CD4-positive, alpha-beta T cell (primary cell): ENCODE measurements around the gene GPR35. TPM values are rescaled to one million over a fixed set of nuclear protein-coding genes. Genes with fewer than 3 reads are reported as not detected.

ENCODE experiments used
- ATAC-seq: fragments of 200-7000 bp; cut with Tn5 transposase; one replicate; pipeline ENCODE4 v1.10.0; 2022; ENCODE audit warnings: mild to moderate bottlenecking; ENCODE audit not compliant: poor library complexity
- CTCF ChIA-PET: fragments of 350-600 bp; sonication (Branson Sonifier 250); formaldehyde crosslinking; loops from one replicate; lab custom pipeline; 2021; ENCODE audit warnings: antibody characterized with exemption, inconsistent platforms; lab: Charles Lee
- POLR2A ChIA-PET: fragments of 350-600 bp; sonication (Branson Sonifier 250); formaldehyde crosslinking; loops from one replicate; lab custom pipeline; 2021; ENCODE audit warnings: antibody characterized with exemption, inconsistent platforms; lab: Charles Lee
- DNase-seq, 14 experiments: peaks; one replicate each; pipeline ENCODE4 v3.0.0-alpha.2; 2013 to 2020; ENCODE audit warnings: mixed read lengths in 2 of 14
- H3K27ac ChIP-seq, 2 donors: one replicate each; pipeline versions ENCODE4 v1.5.1 to v1.7.0; 2013; ENCODE audit warnings: low read length in 2 of 2, low read depth in 1 of 2, mild to moderate bottlenecking in 1 of 2
- H3K27me3 ChIP-seq, 2 experiments: 1 replicate in 1 of 2; 2 replicates in 1 of 2; pipeline versions ENCODE4 v1.6.1 to v1.7.0; 2013; ENCODE audit warnings: low read length in 2 of 2, control low read depth in 1 of 2, mild to moderate bottlenecking in 1 of 2, moderate library complexity in 1 of 2; ENCODE audit not compliant: insufficient read depth in 2 of 2, control insufficient read depth in 1 of 2
- H3K36me3 ChIP-seq: one replicate; pipeline ENCODE4 v1.6.1; 2013; ENCODE audit warnings: low read length, control low read depth; ENCODE audit not compliant: insufficient read depth
- H3K4me1 ChIP-seq: one replicate; pipeline ENCODE4 v1.6.1; 2013; ENCODE audit warnings: low read length, control low read depth; ENCODE audit not compliant: insufficient read depth
- H3K4me3 ChIP-seq: one replicate; pipeline ENCODE4 v1.5.1; 2013; ENCODE audit warnings: mild to moderate bottlenecking, low read length, moderate library complexity
- H3K9me3 ChIP-seq, 2 experiments: 1 replicate in 1 of 2; 2 replicates in 1 of 2; pipeline versions ENCODE4 v1.6.1 to v1.7.0; 2013; ENCODE audit warnings: low read length in 2 of 2, mild to moderate bottlenecking in 2 of 2, control low read depth in 1 of 2, moderate library complexity in 1 of 2; ENCODE audit not compliant: control insufficient read depth in 1 of 2, insufficient read depth in 1 of 2
- H3K27ac Mint-ChIP-seq: one replicate; pipeline ENCODE4 v1.8.0; 2020; ENCODE audit warnings: mixed read lengths
- H3K27me3 Mint-ChIP-seq: one replicate; pipeline ENCODE4 v1.8.0; 2021; ENCODE audit warnings: mixed read lengths
- H3K36me3 Mint-ChIP-seq: one replicate; pipeline ENCODE4 v1.8.0; 2021; ENCODE audit warnings: low read depth, mixed read lengths
- H3K4me1 Mint-ChIP-seq: one replicate; pipeline ENCODE4 v1.8.0; 2021; ENCODE audit warnings: low read depth, mixed read lengths
- H3K4me3 Mint-ChIP-seq: one replicate; pipeline ENCODE4 v1.8.0; 2020; ENCODE audit warnings: mild to moderate bottlenecking, mixed read lengths
- H3K9me3 Mint-ChIP-seq: one replicate; pipeline ENCODE4 v1.8.0; 2020; ENCODE audit warnings: mixed read lengths
- intact Hi-C, 2 experiments: fragments of 100-400 bp; cut with DNase I in 1 of 2; cut with micrococcal nuclease in 1 of 2; formaldehyde crosslinking; loops; one replicate each; pipeline versions ENCODE4 v1.15.1 to v1.9.0; 2023 to 2025; cut with DNase I, micrococcal nuclease
- total RNA-seq, 174 experiments: library from RNA in 2 of 174; stranded (reverse) in 2 of 174; gene quantifications; one replicate each; pipeline ENCODE4 v1.2.3 and lab custom pipeline; 2021 to 2026
- TF ChIP-seq, protein P1 (sequence below): fragments of 200-600 bp; IDR thresholded peaks from one replicate; pipeline ENCODE4 v1.8.0; 2022; ENCODE audit warnings: antibody characterized with exemption, mild to moderate bottlenecking

The GPR35 gene
- total RNA-seq, 2 experiments from 2014 or later, result 7.1 to 7.2 TPM

DNA sequence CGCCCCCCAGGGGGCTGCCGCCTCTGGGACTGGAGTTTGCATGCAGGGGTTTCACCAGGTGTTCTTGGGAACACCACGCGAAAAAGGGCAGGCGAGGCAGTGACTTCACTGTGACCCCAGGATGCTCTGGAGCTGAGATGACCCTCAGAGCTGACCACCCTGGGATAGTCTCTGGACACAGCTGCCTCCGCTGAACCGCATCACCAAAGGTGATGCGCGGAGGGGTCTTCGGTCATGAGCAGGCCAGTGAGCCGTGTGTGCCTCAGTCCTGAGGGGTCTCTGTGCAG is 17.5 kb downstream of the GPR35 start:
- H3K36me3 Mint-ChIP-seq, result no peaks in the 10 kb centered on the region
- H3K27me3 Mint-ChIP-seq, result no peaks in the 10 kb centered on the region
- Histone ChIP-seq H3K9me3 (peaks cover 0 to 13% of the 10 kb centered on the region in 2 experiments), H3K36me3 (no peaks in the 10 kb centered on the region), H3K4me3 (no peak overlapping the region), H3K27ac (no peak overlapping the region), H3K4me1 (peaks cover 19% of the 10 kb centered on the region), H3K27me3 (peaks cover 0 to 6% of the 10 kb centered on the region in 2 experiments)
- H3K27ac Mint-ChIP-seq, result no peak overlapping the region
- no peaks in the 10 kb centered on the region for H3K9me3 Mint-ChIP-seq
- ChIA-PET CTCF (no interaction called here), POLR2A (no interaction called here)
- peak in 1 of 14 experiments; percentile 8 for DNase-seq
- H3K4me1 Mint-ChIP-seq, result no peaks in the 10 kb centered on the region
- TF ChIP-seq, protein P1, sequence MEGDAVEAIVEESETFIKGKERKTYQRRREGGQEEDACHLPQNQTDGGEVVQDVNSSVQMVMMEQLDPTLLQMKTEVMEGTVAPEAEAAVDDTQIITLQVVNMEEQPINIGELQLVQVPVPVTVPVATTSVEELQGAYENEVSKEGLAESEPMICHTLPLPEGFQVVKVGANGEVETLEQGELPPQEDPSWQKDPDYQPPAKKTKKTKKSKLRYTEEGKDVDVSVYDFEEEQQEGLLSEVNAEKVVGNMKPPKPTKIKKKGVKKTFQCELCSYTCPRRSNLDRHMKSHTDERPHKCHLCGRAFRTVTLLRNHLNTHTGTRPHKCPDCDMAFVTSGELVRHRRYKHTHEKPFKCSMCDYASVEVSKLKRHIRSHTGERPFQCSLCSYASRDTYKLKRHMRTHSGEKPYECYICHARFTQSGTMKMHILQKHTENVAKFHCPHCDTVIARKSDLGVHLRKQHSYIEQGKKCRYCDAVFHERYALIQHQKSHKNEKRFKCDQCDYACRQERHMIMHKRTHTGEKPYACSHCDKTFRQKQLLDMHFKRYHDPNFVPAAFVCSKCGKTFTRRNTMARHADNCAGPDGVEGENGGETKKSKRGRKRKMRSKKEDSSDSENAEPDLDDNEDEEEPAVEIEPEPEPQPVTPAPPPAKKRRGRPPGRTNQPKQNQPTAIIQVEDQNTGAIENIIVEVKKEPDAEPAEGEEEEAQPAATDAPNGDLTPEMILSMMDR, result no peak
- no peak overlapping the region for H3K4me3 Mint-ChIP-seq
- ATAC-seq, result no peak
- intact Hi-C loops, result no loop called here

DNA sequence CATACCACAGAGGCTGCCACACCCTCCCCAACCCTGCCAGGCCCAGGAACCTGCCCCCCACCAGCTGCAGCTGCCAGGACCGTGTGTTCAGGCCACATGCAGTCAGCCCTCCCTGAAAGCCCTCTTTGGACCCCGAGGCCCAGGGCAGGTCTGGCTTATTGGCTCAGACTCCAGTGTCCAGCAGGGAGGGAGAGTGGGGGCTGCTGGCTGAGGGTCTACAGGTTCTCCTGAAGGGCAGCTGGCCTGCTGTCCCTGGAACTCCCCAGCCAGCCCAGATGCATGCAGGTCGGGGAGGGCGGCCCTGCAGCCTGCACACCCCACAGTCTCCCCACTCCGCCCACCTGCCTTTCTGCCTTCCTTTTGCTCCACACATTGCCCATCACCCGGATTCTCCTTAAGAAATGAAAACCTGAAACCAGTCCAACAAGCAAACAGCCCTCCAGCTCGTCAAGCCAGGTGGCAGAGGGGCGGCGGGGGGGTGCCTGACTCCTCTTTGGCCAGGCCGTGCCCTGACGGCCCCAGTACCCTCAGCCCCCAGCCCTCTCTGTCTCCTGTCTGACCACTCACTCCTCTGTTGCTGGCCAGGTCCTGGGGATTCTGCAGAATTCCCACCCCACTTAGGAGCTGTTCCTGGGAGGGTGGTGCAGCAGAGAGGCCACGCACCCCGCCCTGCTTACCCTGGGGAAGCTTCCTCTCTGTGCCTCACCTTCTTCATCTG is 18.0 kb downstream of the GPR35 start:
- peaks cover 0 to 13% of the 10 kb centered on the region in 2 experiments for H3K9me3 ChIP-seq
- H3K27me3 ChIP-seq, result peaks cover 0 to 6% of the 10 kb centered on the region in 2 experiments
- H3K4me3 Mint-ChIP-seq, result no peak overlapping the region
- no peaks in the 10 kb centered on the region for H3K36me3 ChIP-seq
- peaks cover 19% of the 10 kb centered on the region for H3K4me1 ChIP-seq
- ATAC-seq (no peak), DNase-seq (no peak)
- intact Hi-C loops, result no loop called here
- TF ChIP-seq, protein P1, result no peak
- no peak overlapping the region for H3K27ac Mint-ChIP-seq
- no peaks in the 10 kb centered on the region for H3K36me3 Mint-ChIP-seq
- POLR2A ChIA-PET, result no interaction called here
- no peaks in the 10 kb centered on the region for H3K27me3 Mint-ChIP-seq
- no peak overlapping the region for H3K4me3 ChIP-seq
- no peaks in the 10 kb centered on the region for H3K4me1 Mint-ChIP-seq
- no peak overlapping the region for H3K27ac ChIP-seq
- H3K9me3 Mint-ChIP-seq, result no peaks in the 10 kb centered on the region
- CTCF ChIA-PET, result no interaction called here

DNA sequence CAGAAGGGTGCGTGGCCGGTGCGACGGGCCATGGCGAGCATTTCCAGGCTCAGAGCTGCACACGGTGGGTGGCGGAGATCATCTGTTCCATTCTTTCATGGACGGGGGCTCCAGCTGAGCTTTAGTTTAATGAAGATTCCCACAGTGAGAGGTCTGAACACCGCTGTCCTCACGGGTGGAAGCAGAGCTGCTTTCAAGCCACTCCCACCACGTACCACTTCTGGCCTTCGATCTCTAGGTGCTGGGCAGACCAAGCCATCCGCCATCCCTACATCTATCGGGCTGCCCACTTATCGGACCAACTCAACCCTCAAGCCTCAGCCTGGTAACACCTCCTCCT is 18.5 kb downstream of the GPR35 start:
- intact Hi-C loops, result no loop called here
- Histone ChIP-seq H3K36me3 (no peaks in the 10 kb centered on the region), H3K27me3 (peaks cover 0 to 6% of the 10 kb centered on the region in 2 experiments), H3K4me3 (no peak overlapping the region), H3K4me1 (peaks cover 19% of the 10 kb centered on the region), H3K9me3 (peaks cover 0 to 13% of the 10 kb centered on the region in 2 experiments), H3K27ac (no peak overlapping the region)
- Mint-ChIP-seq H3K4me3 (no peak overlapping the region), H3K27me3 (peaks cover 5% of the 10 kb centered on the region), H3K4me1 (no peaks in the 10 kb centered on the region), H3K9me3 (no peaks in the 10 kb centered on the region), H3K36me3 (no peaks in the 10 kb centered on the region), H3K27ac (no peak overlapping the region)
- DNase-seq (no peak), ATAC-seq (no peak)
- ChIA-PET CTCF (no interaction called here), POLR2A (no interaction called here)
- TF ChIP-seq, protein P1, result no peak
